IMR-90 (cell line): Measurements from ENCODE around the gene NIPSNAP3A. TPM values are rescaled to one million over a fixed set of nuclear protein-coding genes. Genes with fewer than 3 reads are reported as not detected.

Source experiments
- ATAC-seq: fragments of 200-7000 bp; cut with Tn5 transposase; 2 replicates; pipeline ENCODE4 v1.9.1; 2020; ENCODE audit warnings: low read depth, mild to moderate bottlenecking, moderate library complexity
- BruUV-seq: library from RNA; stranded (reverse); fragments of 400-500 nt; replicated peaks from 2 replicates; lab custom pipeline; 2021; lab: Mats Ljungman, UMichigan
- CTCF ChIA-PET: fragments of 300-600 bp; formaldehyde crosslinking; extraction: SDS; loops from one replicate; lab custom pipeline; 2021; ENCODE audit warnings: antibody characterized with exemption; lab: Yijun Ruan, JAX
- POLR2A ChIA-PET: fragments of 300-600 bp; sonication (Branson Sonifier 250); formaldehyde crosslinking; loops from one replicate; lab custom pipeline; 2022; ENCODE audit warnings: antibody characterized with exemption; ENCODE audit not compliant: unreplicated experiment; lab: Charles Lee
- DNase-seq: peaks from one replicate; pipeline ENCODE4 v3.0.0; 2013
- H2AFZ ChIP-seq: replicated peaks from 2 replicates; pipeline ENCODE3; 2013; ENCODE audit warnings: low read length, mild to moderate bottlenecking; ENCODE audit not compliant: poor library complexity
- H2AK5ac ChIP-seq: 2 replicates; pipeline ENCODE4 v1.6.1; 2013; ENCODE audit warnings: low read depth, low read length, inconsistent platforms
- H2AK9ac ChIP-seq: replicated peaks from 2 replicates; pipeline ENCODE3; 2013; ENCODE audit warnings: mild to moderate bottlenecking, low read depth, low read length, moderate library complexity; ENCODE audit not compliant: poor library complexity
- H2BK120ac ChIP-seq: 2 replicates; pipeline ENCODE4 v1.6.1; 2013; ENCODE audit warnings: low read depth, low read length, inconsistent platforms
- H2BK15ac ChIP-seq: 3 replicates; pipeline ENCODE4 v1.6.1; 2013; ENCODE audit warnings: low read depth, low read length, inconsistent platforms
- H2BK20ac ChIP-seq: 2 replicates; pipeline ENCODE4 v1.6.1; 2013; ENCODE audit warnings: low read depth, mild to moderate bottlenecking, inconsistent platforms, low read length, moderate library complexity
- H2BK5ac ChIP-seq: 2 replicates; pipeline ENCODE4 v1.6.1; 2013; ENCODE audit warnings: mild to moderate bottlenecking, low read depth, low read length, inconsistent platforms; ENCODE audit not compliant: poor library complexity, severe bottlenecking
- H3K14ac ChIP-seq: replicated peaks from 2 replicates; pipeline ENCODE4 v1.6.1; 2013; ENCODE audit warnings: low read depth, low read length, inconsistent platforms
- H3K18ac ChIP-seq: 2 replicates; pipeline ENCODE4 v1.6.1; 2013; ENCODE audit warnings: low read depth, low read length, control low read depth
- H3K23ac ChIP-seq: 2 replicates; pipeline ENCODE4 v1.6.1; 2013; ENCODE audit warnings: low read depth, low read length, inconsistent platforms
- H3K27ac ChIP-seq: 2 replicates; pipeline ENCODE4 v1.5.1; 2013; ENCODE audit warnings: mild to moderate bottlenecking, control low read depth, low read length; ENCODE audit not compliant: insufficient read depth
- H3K27me3 ChIP-seq: 2 replicates; pipeline ENCODE4 v1.6.1; 2013; ENCODE audit warnings: low read length; ENCODE audit not compliant: control insufficient read depth, insufficient read depth
- H3K36me3 ChIP-seq: 2 replicates; pipeline ENCODE4 v1.6.1; 2013; ENCODE audit warnings: low read length, mixed read lengths; ENCODE audit not compliant: control insufficient read depth, insufficient read depth
- H3K4ac ChIP-seq: 2 replicates; pipeline ENCODE4 v1.6.1; 2013; ENCODE audit warnings: low read depth, low read length, inconsistent platforms
- H3K4me1 ChIP-seq: 2 replicates; pipeline ENCODE4 v1.6.1; 2013; ENCODE audit warnings: low read length, mixed read lengths; ENCODE audit not compliant: control insufficient read depth, insufficient read depth
- H3K4me2 ChIP-seq: 2 replicates; pipeline ENCODE4 v1.6.1; 2013; ENCODE audit warnings: low read depth, mild to moderate bottlenecking, control low read depth, low read length, moderate library complexity
- H3K4me3 ChIP-seq: 2 replicates; pipeline ENCODE4 v1.5.1; 2013; ENCODE audit warnings: low read depth, mild to moderate bottlenecking, control low read depth, low read length, moderate library complexity; ENCODE audit not compliant: insufficient read depth
- H3K56ac ChIP-seq: 2 replicates; pipeline ENCODE4 v1.6.1; 2013; ENCODE audit warnings: low read length, inconsistent platforms; ENCODE audit not compliant: insufficient read depth; ENCODE audit errors: extremely low read depth
- H3K79me1 ChIP-seq, 2 experiments: 2 replicates each; pipeline ENCODE4 v1.6.1; 2013; ENCODE audit warnings: low read length in 2 of 2, inconsistent platforms in 1 of 2, low read depth in 1 of 2
- H3K9ac ChIP-seq: 2 replicates; pipeline ENCODE4 v1.6.1; 2013; ENCODE audit warnings: low read depth, low read length, control low read depth
- H3K9me1 ChIP-seq: 2 replicates; pipeline ENCODE4 v1.6.1; 2013; ENCODE audit warnings: low read length, inconsistent platforms; ENCODE audit not compliant: insufficient read depth
- H3K9me3 ChIP-seq: 2 replicates; pipeline ENCODE4 v1.6.1; 2013; ENCODE audit warnings: low read length; ENCODE audit not compliant: control insufficient read depth, insufficient read depth
- H4K20me1 ChIP-seq: 2 replicates; pipeline ENCODE4 v1.6.1; 2013; ENCODE audit warnings: low read length, inconsistent platforms; ENCODE audit not compliant: insufficient read depth
- H4K5ac ChIP-seq: 2 replicates; pipeline ENCODE4 v1.6.1; 2013; ENCODE audit warnings: mild to moderate bottlenecking, low read depth, low read length, control low read depth
- H4K8ac ChIP-seq, 2 experiments: 2 replicates each; pipeline ENCODE4 v1.6.1; 2013; ENCODE audit warnings: low read depth in 2 of 2, low read length in 2 of 2, control low read depth in 1 of 2, inconsistent platforms in 1 of 2
- H4K91ac ChIP-seq: 2 replicates; pipeline ENCODE4 v1.6.1; 2013; ENCODE audit warnings: low read depth, low read length, inconsistent platforms; ENCODE audit not compliant: insufficient read depth
- CEBPB ChIP-seq: IDR thresholded peaks from 2 replicates; pipeline ENCODE4 v1.6.1; 2012; ENCODE audit warnings: low read depth, low read length, improper control_type of control experiment
- CHD1 ChIP-seq: IDR thresholded peaks from 2 replicates; pipeline ENCODE4 v1.6.1; 2012; ENCODE audit warnings: low read depth, low read length, improper control_type of control experiment
- FOS ChIP-seq: fragments of 150-350 bp; IDR thresholded peaks from 2 replicates; pipeline ENCODE4 v1.6.1; 2016; ENCODE audit warnings: low read depth, low read length
- MAFK ChIP-seq: IDR thresholded peaks from 2 replicates; pipeline ENCODE4 v1.6.1; 2012; ENCODE audit warnings: low read depth, low read length, improper control_type of control experiment
- MAZ ChIP-seq: IDR thresholded peaks from 2 replicates; pipeline ENCODE4 v1.6.1; 2012; ENCODE audit warnings: low read depth, mild to moderate bottlenecking, low read length, improper control_type of control experiment, moderate library complexity, borderline replicate concordance
- RAD21 ChIP-seq: IDR thresholded peaks from 2 replicates; pipeline ENCODE4 v1.6.1; 2012; ENCODE audit warnings: low read length, improper control_type of control experiment
- RCOR1 ChIP-seq: IDR thresholded peaks from 2 replicates; pipeline ENCODE4 v1.6.1; 2012; ENCODE audit warnings: mild to moderate bottlenecking, low read length, improper control_type of control experiment; ENCODE audit not compliant: insufficient replicate concordance
- RFX5 ChIP-seq: IDR thresholded peaks from 2 replicates; pipeline ENCODE4 v1.8.0; 2012; ENCODE audit warnings: low read depth, mild to moderate bottlenecking, low read length, moderate library complexity
- WGBS, 2 experiments: methylation state at CpG; one replicate each; pipeline versions ENCODE4 v1.1.5 to v1.1.7; 2013; ENCODE audit warnings: missing lambda C conversion rate in 2 of 2; ENCODE audit not compliant: insufficient read length in 1 of 2; ENCODE audit errors: extremely low coverage in 2 of 2; 5-methylcytosine and 5-hydroxymethylcytosine counted together
- dilution Hi-C: fragments of 300-500 bp; cut with HindIII; formaldehyde crosslinking; loops from one replicate; pipeline ENCODE4 v1.14.3; 2018; ENCODE audit warnings: low sequenced_read_pairs; ENCODE audit not compliant: unreplicated experiment
- in situ Hi-C: fragments of 300-500 bp; cut with MboI; formaldehyde crosslinking; loops from 3 replicates; pipeline ENCODE4 v1.14.3; 2019; ENCODE audit warnings: low sequenced_read_pairs, inconsistent platforms, mixed read lengths
- intact Hi-C: fragments of 100-400 bp; cut with micrococcal nuclease; formaldehyde crosslinking; loops from 2 replicates; pipeline ENCODE4 v1.10.0; 2022
- polyA plus RNA-seq, 3 experiments: library from polyadenylated mRNA; depleted of rRNA; stranded (reverse); fragments of >200 nt; gene quantifications; 2 replicates each; pipeline ENCODE4 v1.2.3, GENCODE V29; 2012; ENCODE audit warnings: low replicate concordance in 1 of 3
- total RNA-seq: library from RNA; depleted of rRNA; stranded (reverse); fragments of >200 nt; gene quantifications from 2 replicates; pipeline ENCODE4 v1.2.3, GENCODE V29; 2012
- TF ChIP-seq, protein P1 (sequence below): fragments of 150-350 bp; IDR thresholded peaks from 2 replicates; pipeline ENCODE4 v1.6.1; 2016; ENCODE audit warnings: low read depth, mild to moderate bottlenecking, low read length, moderate library complexity, borderline replicate concordance

Gene NIPSNAP3A
- total and polyA plus RNA-seq, 2 of the 4 experiments (the other 2 are of a cell fraction): 21.4 to 32.1 TPM

DNA sequence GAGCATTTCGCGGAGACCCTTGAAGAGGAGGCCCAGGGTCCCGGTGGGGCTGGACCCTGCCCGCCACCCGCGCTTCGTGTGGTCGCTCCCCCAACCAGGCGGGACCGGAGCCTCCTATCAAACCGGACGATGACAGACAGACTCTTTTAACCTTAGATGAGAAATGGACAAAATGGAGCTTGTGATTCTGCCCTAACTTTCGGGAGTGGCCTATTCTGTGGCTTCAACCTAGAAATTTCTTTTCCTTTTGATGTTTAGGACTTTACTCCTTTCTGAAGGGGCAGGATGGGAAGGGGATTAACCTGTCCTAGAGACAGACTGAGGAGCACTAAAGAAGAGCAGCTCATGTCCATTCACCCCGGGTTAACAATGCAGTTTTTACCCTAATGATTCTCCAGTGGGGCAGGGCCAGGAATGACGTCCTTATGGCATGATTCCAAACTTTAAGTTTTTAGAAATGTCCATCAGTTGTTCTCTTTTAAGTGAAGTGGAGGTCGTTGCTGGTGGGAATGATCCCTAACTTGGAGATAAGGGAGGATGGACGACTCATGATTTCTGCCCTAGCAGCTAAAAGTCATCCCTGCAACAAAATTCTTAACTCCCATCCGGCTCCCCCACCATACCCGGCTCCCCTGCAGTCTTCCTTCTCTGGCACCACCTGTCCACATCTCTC, 1.0 kb downstream of the NIPSNAP3A start:
- Histone ChIP-seq H2AFZ (peak overlapping the region; percentile 100), H3K9me1 (no peaks in the 10 kb centered on the region), H3K27me3 (no peaks in the 10 kb centered on the region), H3K4ac (peak overlapping the region; percentile 86), H2BK120ac (peak overlapping the region; percentile 73), H2BK15ac (0 out of 3 replicates have a peak overlapping the region, but pooled peaks have one; percentile 32), H3K18ac (peak overlapping the region; percentile 5), H4K5ac (peak overlapping the region; percentile 31), H3K36me3 (peaks cover 1% of the 10 kb centered on the region; the same call in 1 of the 2 replicates), H2AK5ac (0 out of 2 replicates have a peak overlapping the region, but pooled peaks have one; percentile 3), H2AK9ac (peak overlapping the region; percentile 99), H3K27ac (peak overlapping the region; percentile 83), H4K20me1 (no peaks in the 10 kb centered on the region), H3K4me2 (peak overlapping the region; percentile 99), H4K91ac (peak overlapping the region; percentile 59), H3K4me1 (peaks cover 2% of the 10 kb centered on the region; the same call in 1 of the 2 replicates), H2BK5ac (peak overlapping the region; percentile 93), H3K9me3 (no peaks in the 10 kb centered on the region), H2BK20ac (no peak overlapping the region), H3K56ac (peak overlapping the region; percentile 59), H3K14ac (peak overlapping the region; percentile 97), H3K79me1 (peaks cover 11 to 24% of the 10 kb centered on the region in 2 experiments), H3K9ac (peak overlapping the region; percentile 71), H3K23ac (peak overlapping the region; percentile 98), H3K4me3 (peak overlapping the region; percentile 80), H4K8ac (peak overlapping the region; percentile 60 to 95; a peak in 3 of 4 replicates)
- DNase-seq (peak; percentile 13), ATAC-seq (peak; percentile 2; the same call in 1 of the 2 replicates)
- intact Hi-C loops (loop anchor here (5.0 kb wide), 1 partner anchor 656 kb away; the partner anchor contains the start of gene SMC2), in situ Hi-C loops (no loop called here), dilution Hi-C loops (no loop called here)
- TF ChIP-seq MAFK (no peak), RCOR1 (no peak), RAD21 (no peak), CEBPB (no peak), RFX5 (no peak), FOS (no peak), CHD1 (no peak), MAZ (no peak)
- TF ChIP-seq, protein P1, sequence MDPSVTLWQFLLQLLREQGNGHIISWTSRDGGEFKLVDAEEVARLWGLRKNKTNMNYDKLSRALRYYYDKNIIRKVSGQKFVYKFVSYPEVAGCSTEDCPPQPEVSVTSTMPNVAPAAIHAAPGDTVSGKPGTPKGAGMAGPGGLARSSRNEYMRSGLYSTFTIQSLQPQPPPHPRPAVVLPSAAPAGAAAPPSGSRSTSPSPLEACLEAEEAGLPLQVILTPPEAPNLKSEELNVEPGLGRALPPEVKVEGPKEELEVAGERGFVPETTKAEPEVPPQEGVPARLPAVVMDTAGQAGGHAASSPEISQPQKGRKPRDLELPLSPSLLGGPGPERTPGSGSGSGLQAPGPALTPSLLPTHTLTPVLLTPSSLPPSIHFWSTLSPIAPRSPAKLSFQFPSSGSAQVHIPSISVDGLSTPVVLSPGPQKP: no peak
- POLR2A ChIA-PET: no interaction called here
- BruUV-seq: no TSS peak
- WGBS, 2 experiments: 0% methylated on average over 1 of the region's 19 CpGs; no CpG with 5 or more reads in 1 of the 2 experiments
- CTCF ChIA-PET: no interaction called here
